Stomach (tissue), 9 donors: Measurements from ENCODE around the gene RASGRP2. TPM values are rescaled to one million over a fixed set of nuclear protein-coding genes. Genes with fewer than 3 reads are reported as not detected.

Experiments
- DNase-seq, 2 donors: peaks; one replicate each; pipeline versions ENCODE4 v3.0.0 to v3.0.0-alpha.2; 2013 to 2019
- H3K27ac ChIP-seq, 5 donors: fragments of 200-600 bp in 4 of 5; sonication (generic) in 4 of 5; one replicate each; pipeline ENCODE4 v1.5.1; 2013 to 2019; ENCODE audit warnings: mild to moderate bottlenecking in 1 of 5, moderate library complexity in 1 of 5
- H3K27me3 ChIP-seq, 3 donors: fragments of 200-600 bp; sonication (generic); one replicate each; pipeline ENCODE4 v1.5.1; 2017 to 2019; ENCODE audit warnings: mixed run types in 1 of 3
- H3K36me3 ChIP-seq, 4 donors: fragments of 200-600 bp; sonication (generic); 1 replicate in 3 of 4; 2 replicates in 1 of 4; pipeline ENCODE4 v1.5.1; 2016 to 2019
- H3K4me1 ChIP-seq, 4 donors: fragments of 200-600 bp; sonication (generic); one replicate each; pipeline ENCODE4 v1.5.1; 2016 to 2019
- H3K4me3 ChIP-seq, 4 donors: fragments of 200-600 bp; sonication (generic) in 3 of 4; one replicate each; pipeline ENCODE4 v1.5.1; 2016 to 2019; ENCODE audit warnings: mild to moderate bottlenecking in 1 of 4
- H3K9me3 ChIP-seq, 4 donors: fragments of 200-600 bp; sonication (generic); one replicate each; pipeline ENCODE4 v1.5.1; 2016 to 2019
- CTCF ChIP-seq, 7 experiments: fragments of 450-650 bp in 4 of 7; fragments of 200-600 bp in 3 of 7; sonication (generic) in 3 of 7; IDR thresholded peaks; one replicate each; pipeline ENCODE4 v1.5.1; 2016 to 2019; ENCODE audit warnings: antibody characterized with exemption in 7 of 7, control low read depth in 2 of 7, mild to moderate bottlenecking in 1 of 7
- EP300 ChIP-seq: sonication (generic); formaldehyde crosslinking; IDR thresholded peaks from one replicate; pipeline ENCODE4 v1.6.1; 2017; ENCODE audit warnings: antibody characterized with exemption
- POLR2A ChIP-seq, 4 donors: fragments of 450-650 bp; IDR thresholded peaks; one replicate each; pipeline ENCODE4 v1.6.1; 2016; ENCODE audit warnings: antibody characterized with exemption in 4 of 4, control low read depth in 2 of 4, mild to moderate bottlenecking in 1 of 4, moderate library complexity in 1 of 4
- POLR2AphosphoS5 ChIP-seq, 3 donors: sonication (generic); formaldehyde crosslinking; IDR thresholded peaks; one replicate each; pipeline ENCODE4 v1.6.1; 2016; ENCODE audit warnings: antibody characterized with exemption in 3 of 3
- WGBS, 5 donors: extraction: QIAGEN DNeasy Blood & Tissue Kit in 3 of 5; methylation state at CpG; one replicate each; pipeline versions ENCODE4 v1.1.5 to v1.1.7; 2013 to 2018; 5-methylcytosine and 5-hydroxymethylcytosine counted together
- intact Hi-C: fragments of 100-400 bp; cut with DNase I; formaldehyde crosslinking; loops from one replicate; pipeline ENCODE4 v1.15.1; 2023; ENCODE audit warnings: low total_unique reads
- polyA plus RNA-seq, 3 donors: library from polyadenylated mRNA; stranded (reverse); fragments of 200-250 nt; gene quantifications; one replicate each; pipeline ENCODE4 v1.2.3, GENCODE V29; 2013
- total RNA-seq, 5 donors: library from RNA; depleted of rRNA; stranded (reverse); fragments of >200 nt; gene quantifications; one replicate each; pipeline versions ENCODE4 v1.1.0 to v1.2.3, GENCODE V29; 2014 to 2016
- donor health status: healthy with polysubstance abuse.
- donor health status: Bipolar disorder and iron deficiency.
- donor health status: healthy.

The RASGRP2 gene
- total and polyA plus RNA-seq, 8 donors: 5.3 to 60.8 (median 11.3) TPM

- Histone ChIP-seq H3K9me3 (no peaks in the 10 kb centered on the region), H3K27me3 (peaks cover 7 to 99% (median 82%) of the 10 kb centered on the region in 3 donors), H3K4me3 (no peak overlapping the region), H3K36me3 (no peaks in the 10 kb centered on the region), H3K4me1 (peaks cover 6 to 14% (median 10%) of the 10 kb centered on the region in 4 donors), H3K27ac (no peak overlapping the region)
- intact Hi-C loops: no loop called here
- 77 to 83% (median 78%) methylated on average over 12 to 15 of the region's 15 CpGs for WGBS, 5 donors
- DNase-seq: no peak
- TF ChIP-seq EP300 (no peak), POLR2A (IDR thresholded peaks at IDR 0.05) (no peak), CTCF (IDR thresholded peaks at IDR 0.05) (no peak), POLR2AphosphoS5 (IDR thresholded peaks at IDR 0.05) (no peak)
Observed at GRCh38 chr11:64718084-64718779, 25.7 kb downstream of the RASGRP2 start.

- no peak overlapping the region for H3K27ac ChIP-seq
- TF ChIP-seq EP300 (no peak), POLR2A (IDR thresholded peaks at IDR 0.05) (no peak), POLR2AphosphoS5 (IDR thresholded peaks at IDR 0.05) (no peak), CTCF (IDR thresholded peaks at IDR 0.05) (no peak)
- no peaks in the 10 kb centered on the region for H3K36me3 ChIP-seq
- 47 to 79% (median 58%) methylated on average over 2 to 4 of the region's 4 CpGs for WGBS, 5 donors
- H3K4me1 ChIP-seq: peaks cover 11 to 17% (median 16%) of the 10 kb centered on the region in 4 donors
- H3K27me3 ChIP-seq: peaks cover 14 to 100% (median 85%) of the 10 kb centered on the region in 3 donors
- no peak overlapping the region for H3K4me3 ChIP-seq
- no peaks in the 10 kb centered on the region for H3K9me3 ChIP-seq
- DNase-seq: peak in 1 of 2 donors; percentile 5
- intact Hi-C loops: no loop called here
Observed at GRCh38 chr11:64717268-64717578, 26.7 kb downstream of the RASGRP2 start.

- Histone ChIP-seq H3K4me3 (no peak overlapping the region), H3K36me3 (no peaks in the 10 kb centered on the region), H3K27me3 (peaks cover 20 to 100% (median 85%) of the 10 kb centered on the region in 3 donors), H3K9me3 (no peaks in the 10 kb centered on the region), H3K4me1 (peaks cover 12 to 23% (median 19%) of the 10 kb centered on the region in 4 donors), H3K27ac (no peak overlapping the region)
- intact Hi-C loops: no loop called here
- 32 to 44% (median 40%) methylated on average over 20 to 21 of the region's 21 CpGs for WGBS, 5 donors
- TF ChIP-seq EP300 (no peak), POLR2A (IDR thresholded peaks at IDR 0.05) (no peak), POLR2AphosphoS5 (IDR thresholded peaks at IDR 0.05) (no peak)
- no peak for DNase-seq
Observed at GRCh38 chr11:64716473-64717267, 27.3 kb downstream of the RASGRP2 start.

- DNase-seq: no peak
- Histone ChIP-seq H3K27me3 (peaks cover 26 to 100% (median 85%) of the 10 kb centered on the region in 3 donors), H3K9me3 (no peaks in the 10 kb centered on the region), H3K27ac (no peak overlapping the region), H3K36me3 (no peaks in the 10 kb centered on the region), H3K4me1 (peaks cover 19 to 31% (median 25%) of the 10 kb centered on the region in 4 donors), H3K4me3 (no peak overlapping the region)
- intact Hi-C loops: no loop called here
- 46 to 58% (median 51%) methylated on average over 13 of the region's 13 CpGs for WGBS, 5 donors
- no peak for TF ChIP-seq EP300
- no peak for TF ChIP-seq POLR2A (IDR thresholded peaks at IDR 0.05)
Observed at GRCh38 chr11:64715756-64716472, 28.0 kb downstream of the RASGRP2 start.

- no peaks in the 10 kb centered on the region for H3K9me3 ChIP-seq
- peaks cover 26 to 100% (median 88%) of the 10 kb centered on the region in 3 donors for H3K27me3 ChIP-seq
- no peaks in the 10 kb centered on the region for H3K36me3 ChIP-seq
- peaks cover 21 to 37% (median 29%) of the 10 kb centered on the region in 4 donors for H3K4me1 ChIP-seq
- no peak overlapping the region for H3K4me3 ChIP-seq
- no peak for DNase-seq
- TF ChIP-seq POLR2A (IDR thresholded peaks at IDR 0.05) (no peak), CTCF (IDR thresholded peaks at IDR 0.05) (no peak), EP300 (no peak), POLR2AphosphoS5 (IDR thresholded peaks at IDR 0.05) (no peak)
- intact Hi-C loops: no loop called here
- 40 to 51% (median 46%) methylated on average over 5 of the region's 5 CpGs for WGBS, 5 donors
- no peak overlapping the region for H3K27ac ChIP-seq
Observed at GRCh38 chr11:64715110-64715509, 28.8 kb downstream of the RASGRP2 start.
